ENCODE measurements around the gene NRP2. TPM values are rescaled to one million over a fixed set of nuclear protein-coding genes. Genes with fewer than 3 reads are reported as not detected.

Gene NRP2
- total and polyA plus RNA-seq, 4 donors: 3.8 to 17.7 (median 12.2) TPM

DNA sequence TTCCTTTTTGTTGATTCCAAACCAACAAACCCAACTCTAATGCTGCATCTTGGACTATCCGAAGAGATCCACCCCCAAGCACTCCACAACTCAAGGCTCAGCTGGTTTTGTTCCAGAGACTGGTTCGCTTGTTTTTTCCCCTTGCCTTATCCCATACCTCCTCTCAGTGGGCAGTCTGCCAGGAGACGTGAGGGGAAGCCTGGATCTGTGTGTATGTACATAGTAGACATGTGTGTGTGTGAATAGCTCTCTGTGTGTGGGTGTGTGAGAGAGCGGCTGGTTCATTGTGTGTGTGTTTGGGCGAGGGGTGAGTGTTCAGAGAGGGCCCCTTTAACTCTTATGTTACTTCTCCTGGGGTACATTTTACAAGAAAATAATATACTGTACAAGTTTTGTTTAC, 94.4 kb downstream of the NRP2 start:
- Histone ChIP-seq H3K27ac (ENCODE audit: low read depth in 1 of 2, low read length in 2 of 2) (no peak overlapping the region), H3K4me1 (ENCODE audit: control insufficient read depth in 4 of 4, insufficient read depth in 4 of 4, low read length in 3 of 4) (peaks cover 0 to 12% (median under 1%) of the 10 kb centered on the region in 4 donors), H3K9me3 (ENCODE audit: control insufficient read depth in 4 of 4, low read length in 3 of 4) (no peaks in the 10 kb centered on the region), H3K36me3 (ENCODE audit: control insufficient read depth in 4 of 4, insufficient read depth in 3 of 4, low read depth in 1 of 4, low read length in 3 of 4) (peaks cover 0 to 2% (median 0%) of the 10 kb centered on the region in 4 donors), H3K27me3 (ENCODE audit: control insufficient read depth in 4 of 4, insufficient read depth in 4 of 4, low read length in 3 of 4) (peaks cover 0 to 2% (median 0%) of the 10 kb centered on the region in 4 donors), H3K4me3 (ENCODE audit: low read depth in 1 of 3, low read length in 3 of 3) (no peak overlapping the region), H3K9ac (ENCODE audit: low read depth in 1 of 2, low read length in 2 of 2) (no peak overlapping the region)
- no peak for TF ChIP-seq RAD21 (IDR thresholded peaks at IDR 0.05)
- no peak for TF ChIP-seq FOXA2 (IDR thresholded peaks at IDR 0.05)
- TF ChIP-seq HNF4G (IDR thresholded peaks at IDR 0.05): no peak
- TF ChIP-seq FOXA1 (IDR thresholded peaks at IDR 0.05): no peak
- TF ChIP-seq, protein P1, sequence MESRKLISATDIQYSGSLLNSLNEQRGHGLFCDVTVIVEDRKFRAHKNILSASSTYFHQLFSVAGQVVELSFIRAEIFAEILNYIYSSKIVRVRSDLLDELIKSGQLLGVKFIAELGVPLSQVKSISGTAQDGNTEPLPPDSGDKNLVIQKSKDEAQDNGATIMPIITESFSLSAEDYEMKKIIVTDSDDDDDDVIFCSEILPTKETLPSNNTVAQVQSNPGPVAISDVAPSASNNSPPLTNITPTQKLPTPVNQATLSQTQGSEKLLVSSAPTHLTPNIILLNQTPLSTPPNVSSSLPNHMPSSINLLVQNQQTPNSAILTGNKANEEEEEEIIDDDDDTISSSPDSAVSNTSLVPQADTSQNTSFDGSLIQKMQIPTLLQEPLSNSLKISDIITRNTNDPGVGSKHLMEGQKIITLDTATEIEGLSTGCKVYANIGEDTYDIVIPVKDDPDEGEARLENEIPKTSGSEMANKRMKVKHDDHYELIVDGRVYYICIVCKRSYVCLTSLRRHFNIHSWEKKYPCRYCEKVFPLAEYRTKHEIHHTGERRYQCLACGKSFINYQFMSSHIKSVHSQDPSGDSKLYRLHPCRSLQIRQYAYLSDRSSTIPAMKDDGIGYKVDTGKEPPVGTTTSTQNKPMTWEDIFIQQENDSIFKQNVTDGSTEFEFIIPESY (IDR thresholded peaks at IDR 0.05): no peak
- TF ChIP-seq JUND (IDR thresholded peaks at IDR 0.05): no peak
- no peak for TF ChIP-seq RXRA (IDR thresholded peaks at IDR 0.05)
- 78% methylated on average over 5 of the region's 5 CpGs for WGBS
- DNase-seq (ENCODE audit: low spot score): no peak

GRCh38 chr2:205778356-205778755, 96.1 kb downstream of the NRP2 start:
- H3K4me1 ChIP-seq (ENCODE audit: control insufficient read depth in 4 of 4, insufficient read depth in 4 of 4, low read length in 3 of 4): peaks cover 0 to 3% (median under 1%) of the 10 kb centered on the region in 4 donors
- no peak for DNase-seq (ENCODE audit: low spot score)
- H3K9ac ChIP-seq (ENCODE audit: low read depth in 1 of 2, low read length in 2 of 2): no peak overlapping the region
- WGBS: 91% methylated on average over 3 of the region's 3 CpGs
- peaks cover 0 to 2% (median 0%) of the 10 kb centered on the region in 4 donors for H3K27me3 ChIP-seq (ENCODE audit: control insufficient read depth in 4 of 4, insufficient read depth in 4 of 4, low read length in 3 of 4)
- no peak overlapping the region for H3K27ac ChIP-seq (ENCODE audit: low read depth in 1 of 2, low read length in 2 of 2)
- H3K36me3 ChIP-seq (ENCODE audit: control insufficient read depth in 4 of 4, insufficient read depth in 3 of 4, low read depth in 1 of 4, low read length in 3 of 4): peaks cover 0 to 2% (median 0%) of the 10 kb centered on the region in 4 donors
- no peak for TF ChIP-seq HNF4A (conservative IDR thresholded peaks at IDR 0.05)
- TF ChIP-seq GABPA (IDR thresholded peaks at IDR 0.05 in 1 of 2, conservative IDR thresholded peaks at IDR 0.05 in 1 of 2): no peak
- TF ChIP-seq REST (IDR thresholded peaks at IDR 0.05): no peak
- TF ChIP-seq RAD21 (IDR thresholded peaks at IDR 0.05): no peak
- no peak for TF ChIP-seq FOXA2 (IDR thresholded peaks at IDR 0.05)
- no peak for TF ChIP-seq JUND (IDR thresholded peaks at IDR 0.05)
- no peak for TF ChIP-seq TAF1 (conservative IDR thresholded peaks at IDR 0.05)
- TF ChIP-seq NR2F2 (IDR thresholded peaks at IDR 0.05): no peak
- TF ChIP-seq ATF3 (IDR thresholded peaks at IDR 0.05): no peak
- no peak for TF ChIP-seq RXRA (IDR thresholded peaks at IDR 0.05)
- TF ChIP-seq, protein P1 (IDR thresholded peaks at IDR 0.05): no peak
- no peak for TF ChIP-seq EGR1 (IDR thresholded peaks at IDR 0.05; ENCODE audit: low read depth in 2 of 2)
- TF ChIP-seq, protein P2, sequence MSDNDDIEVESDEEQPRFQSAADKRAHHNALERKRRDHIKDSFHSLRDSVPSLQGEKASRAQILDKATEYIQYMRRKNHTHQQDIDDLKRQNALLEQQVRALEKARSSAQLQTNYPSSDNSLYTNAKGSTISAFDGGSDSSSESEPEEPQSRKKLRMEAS (IDR thresholded peaks at IDR 0.05): no peak
- no peak for TF ChIP-seq HNF4G (IDR thresholded peaks at IDR 0.05)
- TF ChIP-seq SP1 (IDR thresholded peaks at IDR 0.05): no peak
- no peak for TF ChIP-seq FOXA1 (IDR thresholded peaks at IDR 0.05)
- TF ChIP-seq YY1 (IDR thresholded peaks at IDR 0.05): no peak
- no peak for TF ChIP-seq CTCF (IDR thresholded peaks at IDR 0.05; ENCODE audit: low read depth, low read length, missing input control)
- H3K4me3 ChIP-seq (ENCODE audit: low read depth in 1 of 3, low read length in 3 of 3): no peak overlapping the region
- H3K9me3 ChIP-seq (ENCODE audit: control insufficient read depth in 4 of 4, low read length in 3 of 4): no peaks in the 10 kb centered on the region
